ENCODE results near the gene RPS21.

DNA sequence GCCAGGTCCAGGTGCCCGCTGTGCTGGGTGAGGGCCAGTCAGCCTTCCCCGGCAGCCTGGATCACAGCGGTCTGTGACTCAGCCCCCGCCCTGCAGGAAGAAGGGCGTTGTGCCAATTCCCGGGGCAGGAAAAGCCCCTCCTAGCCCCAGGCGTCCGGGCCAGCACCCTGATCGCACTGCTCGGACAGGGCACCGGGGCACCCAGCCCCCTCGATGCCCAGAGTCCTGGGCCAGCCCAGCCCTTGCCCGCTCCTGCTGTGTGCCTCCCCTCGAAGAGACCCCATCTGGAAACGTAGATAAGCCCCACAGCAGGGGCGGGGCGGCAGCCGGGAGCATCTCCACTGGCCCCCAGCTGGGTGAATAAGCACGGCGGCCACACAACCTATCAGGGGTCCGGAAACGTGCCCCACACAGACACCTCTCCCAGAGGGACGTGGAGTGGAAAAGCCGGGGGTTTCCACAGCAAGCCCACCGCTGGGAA lies 29.7 kb upstream of the RPS21 start:
- TF ChIP-seq, protein P1, sequence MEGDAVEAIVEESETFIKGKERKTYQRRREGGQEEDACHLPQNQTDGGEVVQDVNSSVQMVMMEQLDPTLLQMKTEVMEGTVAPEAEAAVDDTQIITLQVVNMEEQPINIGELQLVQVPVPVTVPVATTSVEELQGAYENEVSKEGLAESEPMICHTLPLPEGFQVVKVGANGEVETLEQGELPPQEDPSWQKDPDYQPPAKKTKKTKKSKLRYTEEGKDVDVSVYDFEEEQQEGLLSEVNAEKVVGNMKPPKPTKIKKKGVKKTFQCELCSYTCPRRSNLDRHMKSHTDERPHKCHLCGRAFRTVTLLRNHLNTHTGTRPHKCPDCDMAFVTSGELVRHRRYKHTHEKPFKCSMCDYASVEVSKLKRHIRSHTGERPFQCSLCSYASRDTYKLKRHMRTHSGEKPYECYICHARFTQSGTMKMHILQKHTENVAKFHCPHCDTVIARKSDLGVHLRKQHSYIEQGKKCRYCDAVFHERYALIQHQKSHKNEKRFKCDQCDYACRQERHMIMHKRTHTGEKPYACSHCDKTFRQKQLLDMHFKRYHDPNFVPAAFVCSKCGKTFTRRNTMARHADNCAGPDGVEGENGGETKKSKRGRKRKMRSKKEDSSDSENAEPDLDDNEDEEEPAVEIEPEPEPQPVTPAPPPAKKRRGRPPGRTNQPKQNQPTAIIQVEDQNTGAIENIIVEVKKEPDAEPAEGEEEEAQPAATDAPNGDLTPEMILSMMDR (IDR thresholded peaks at IDR 0.05), result no peak
- TF ChIP-seq EZH2 (IDR thresholded peaks at IDR 0.05) (no peak), EZH2phosphoT487 (IDR thresholded peaks at IDR 0.05) (no peak)
